Measurements from ENCODE around the gene SPOCD1. TPM values are rescaled to one million over a fixed set of nuclear protein-coding genes. Genes with fewer than 3 reads are reported as not detected.

SPOCD1 gene
- total and polyA plus RNA-seq, 2 experiments from 2014 or later: 0.73 to 1.3 TPM

GRCh38 chr1:31756578-31756977 lies 59.2 kb downstream of the SPOCD1 start (continued):
- TF ChIP-seq ZNF462 (CRISPR knock-in tag; IDR thresholded peaks at IDR 0.05) (no peak), ZNF331 (CRISPR knock-in tag; IDR thresholded peaks at IDR 0.05; ENCODE audit: low read depth) (no peak), JUNB (IDR thresholded peaks at IDR 0.05; ENCODE audit: unreplicated experiment) (no peak), CTCF (conservative IDR thresholded peaks at IDR 0.05; ENCODE audit: low read depth in 2 of 2) (no peak), REST (IDR thresholded peaks at IDR 0.05; ENCODE audit: unreplicated experiment) (no peak), ZNF114 (CRISPR knock-in tag; IDR thresholded peaks at IDR 0.05) (no peak)

Data from GM23338 (cell line).